Cardiac septum (tissue), 1 donor: ENCODE measurements around the gene ZNF280B. TPM values are rescaled to one million over a fixed set of nuclear protein-coding genes. Genes with fewer than 3 reads are reported as not detected.
"Not testable (repeated sequence)": the region's sequence is repeated elsewhere in the genome, so short reads cannot be mapped to it uniquely, and the experiment has no call there.

ENCODE experiments used
- DNase-seq: peaks from one replicate; pipeline ENCODE4 v3.0.0-alpha.2; 2020; ENCODE audit warnings: low spot score
- intact Hi-C: fragments of 100-400 bp; cut with DNase I; formaldehyde crosslinking; loops from one replicate; pipeline ENCODE4 v1.14.0; 2022
- total RNA-seq: library from RNA; stranded (reverse); fragmentation: NEBNext Ultra II Directional; extraction: Animal tissue kit (Norgen Biotek cat#: 25700); gene quantifications from one replicate; pipeline ENCODE4 v1.2.1, GENCODE V29; 2021
- donor health status: DM: no; HTN: no; CAD: no.

Gene ZNF280B
- total RNA-seq, 1 donor from 2014 or later: 0.57 TPM

DNA sequence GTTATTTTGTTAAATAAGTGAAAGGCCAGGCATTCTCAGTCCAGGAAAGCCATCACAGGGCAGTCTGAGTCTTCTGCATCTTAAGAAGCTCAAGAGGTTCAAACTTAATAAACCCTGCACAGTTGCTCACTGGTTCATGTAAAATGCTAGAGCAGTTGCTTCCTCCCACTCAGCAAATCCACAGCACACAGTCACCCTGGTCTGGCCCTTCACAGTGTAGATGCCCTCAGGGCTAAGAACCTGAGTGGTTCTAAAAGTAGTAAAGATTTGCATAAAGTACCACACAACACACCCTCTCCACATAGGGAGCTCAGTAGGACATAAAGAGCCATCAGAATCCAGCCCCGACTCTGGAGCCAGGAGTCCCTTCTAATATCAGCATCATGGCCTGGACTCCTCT lies 58.7 kb downstream of the ZNF280B start:
- DNase-seq: no peak
- intact Hi-C loops: no loop called here

DNA sequence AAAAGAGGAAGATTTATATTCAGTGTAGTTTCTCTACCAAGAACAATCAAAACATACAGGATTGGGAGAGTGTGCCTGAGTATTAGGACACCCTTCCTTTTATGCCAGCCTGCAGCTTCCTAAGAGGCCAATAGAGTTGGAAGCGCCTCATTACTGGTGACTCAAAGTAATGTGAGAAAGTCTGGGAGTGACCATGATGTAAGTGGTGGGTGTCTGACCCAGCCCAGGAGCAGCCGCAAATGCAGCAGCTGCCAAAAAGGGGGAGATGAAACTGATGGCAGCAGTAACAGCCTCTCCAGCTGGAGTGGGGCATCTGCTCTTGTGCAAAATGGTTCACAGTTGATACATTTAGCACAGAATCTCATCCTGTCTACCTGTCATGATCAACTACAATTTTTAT lies 62.0 kb downstream of the ZNF280B start:
- intact Hi-C loops: no loop called here
- DNase-seq: no peak

- DNase-seq, intact Hi-C loops: not testable (repeated sequence)
Observed at GRCh38 chr22:22444007-22444589, 64.4 kb downstream of the ZNF280B start.

DNA sequence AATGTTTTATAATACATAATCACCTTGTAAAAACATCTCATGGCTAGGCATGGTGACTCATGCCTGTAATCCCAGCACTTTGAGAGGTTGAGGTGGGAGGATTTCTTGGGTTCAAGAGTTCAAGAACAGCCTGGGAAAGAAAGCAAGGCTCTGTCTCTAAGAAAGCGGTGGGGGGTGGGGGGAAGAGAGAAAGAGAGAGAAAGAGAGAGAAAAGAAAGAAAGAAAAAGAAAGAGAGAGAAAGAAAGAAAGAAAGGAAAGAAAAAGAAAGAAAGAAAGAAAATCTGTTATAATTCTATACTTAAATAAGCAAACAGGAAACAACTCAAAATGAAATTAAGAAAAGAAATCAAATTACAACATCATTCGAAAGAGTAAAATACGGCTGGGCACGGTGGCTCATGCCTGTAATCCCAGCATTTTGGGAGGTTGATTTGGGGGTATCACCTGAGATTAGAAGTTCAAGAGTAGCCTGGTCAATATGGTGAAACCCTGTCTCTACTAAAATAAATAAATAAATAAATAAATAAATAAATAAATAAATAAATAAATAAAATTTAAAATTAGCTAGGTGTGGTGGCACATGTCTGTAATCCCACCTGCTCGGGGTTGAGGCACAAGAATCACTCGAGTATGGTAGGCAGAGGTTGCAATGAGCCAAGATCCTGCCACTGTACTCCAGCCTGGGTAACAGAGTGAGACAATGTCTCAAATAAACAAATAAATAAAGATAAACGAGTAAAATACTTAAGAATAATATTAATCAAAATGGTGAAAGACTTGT lies 65.4 kb downstream of the ZNF280B start:
- intact Hi-C loops: no loop called here
- DNase-seq: no peak

GRCh38 chr22:22441626-22442025 lies 66.9 kb downstream of the ZNF280B start:
- intact Hi-C loops, DNase-seq: not testable (repeated sequence)

DNA sequence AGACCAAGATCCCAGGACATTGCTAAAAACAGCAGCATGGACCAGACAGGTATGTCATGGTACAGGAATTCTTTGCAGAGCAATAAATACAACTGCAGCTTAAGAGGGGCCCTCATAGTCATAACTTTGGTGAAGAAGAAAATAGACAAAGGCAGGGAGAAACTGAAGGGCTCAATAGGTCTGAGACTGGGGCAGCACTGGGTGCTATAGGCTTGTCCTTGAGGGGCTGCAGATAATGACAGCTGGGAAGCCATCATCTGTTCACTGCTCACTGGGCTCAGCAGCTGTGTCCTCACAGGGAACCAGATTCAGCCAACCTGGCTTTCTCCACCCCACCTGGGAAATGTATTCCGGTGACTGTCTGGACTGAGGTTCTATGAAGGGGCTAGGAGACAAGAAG lies 68.4 kb downstream of the ZNF280B start:
- intact Hi-C loops: no loop called here

More for the DNA sequence above, 68.4 kb downstream of the ZNF280B start:
- no peak for DNase-seq

Other genes starting within 250 kb of the ZNF280B start
- not detected for gene ZNF280A, start 11.5 kb upstream of the ZNF280B start, total RNA-seq
- 0.27 TPM for gene PRAME, start 50.5 kb upstream of the ZNF280B start, total RNA-seq
- not detected for gene GGTLC2, start 135.9 kb upstream of the ZNF280B start, total RNA-seq